Sigmoid colon (tissue), 7 donors: ENCODE measurements around the gene ZNF646. TPM values are rescaled to one million over a fixed set of nuclear protein-coding genes. Genes with fewer than 3 reads are reported as not detected.

Experiments
- DNase-seq: peaks from one replicate; pipeline ENCODE4 v3.0.0-alpha.2; 2019
- H3K27ac ChIP-seq, 4 donors: fragments of 200-600 bp; sonication (generic); one replicate each; pipeline ENCODE4 v1.5.1; 2016 to 2019; ENCODE audit warnings: mild to moderate bottlenecking in 1 of 4
- H3K27me3 ChIP-seq, 3 donors: fragments of 200-600 bp; sonication (generic); one replicate each; pipeline ENCODE4 v1.5.1; 2019; ENCODE audit warnings: mild to moderate bottlenecking in 1 of 3
- H3K36me3 ChIP-seq, 4 donors: fragments of 200-600 bp; sonication (generic); one replicate each; pipeline ENCODE4 v1.5.1; 2016 to 2019
- H3K4me1 ChIP-seq, 4 donors: fragments of 200-600 bp; sonication (generic); one replicate each; pipeline ENCODE4 v1.5.1; 2017 to 2019
- H3K4me3 ChIP-seq, 4 donors: fragments of 200-600 bp; sonication (generic); one replicate each; pipeline ENCODE4 v1.5.1; 2017 to 2019; ENCODE audit warnings: mild to moderate bottlenecking in 2 of 4, moderate library complexity in 1 of 4
- H3K9me3 ChIP-seq, 4 donors: fragments of 200-600 bp in 3 of 4; sonication (generic) in 3 of 4; one replicate each; pipeline versions ENCODE4 v1.5.1 to v1.6.1; 2013 to 2019
- EP300 ChIP-seq, 4 donors: sonication (generic); formaldehyde crosslinking; IDR thresholded peaks; one replicate each; pipeline ENCODE4 v1.6.1; 2017; ENCODE audit warnings: antibody characterized with exemption in 4 of 4
- POLR2A ChIP-seq, 2 donors: fragments of 450-650 bp; IDR thresholded peaks; one replicate each; pipeline ENCODE4 v1.6.1; 2016; ENCODE audit warnings: antibody characterized with exemption in 2 of 2, mild to moderate bottlenecking in 2 of 2, moderate library complexity in 2 of 2
- POLR2AphosphoS5 ChIP-seq, 4 donors: sonication (generic); formaldehyde crosslinking; IDR thresholded peaks; one replicate each; pipeline ENCODE4 v1.6.1; 2017; ENCODE audit warnings: antibody characterized with exemption in 4 of 4
- WGBS, 2 donors: extraction: QIAGEN DNeasy Blood & Tissue Kit; methylation state at CpG; one replicate each; pipeline ENCODE4 v1.1.7; 2013; 5-methylcytosine and 5-hydroxymethylcytosine counted together
- intact Hi-C: fragments of 100-400 bp; cut with DNase I; formaldehyde crosslinking; loops from one replicate; pipeline ENCODE4 v1.15.1; 2023
- polyA plus RNA-seq, 3 donors: library from polyadenylated mRNA; stranded (reverse); fragments of 200-250 nt; gene quantifications; one replicate each; pipeline ENCODE4 v1.2.3, GENCODE V29; 2013
- total RNA-seq, 4 donors: library from RNA; depleted of rRNA; stranded (reverse); fragments of >200 nt; gene quantifications; one replicate each; pipeline ENCODE4 v1.1.0, GENCODE V29; 2016
- TF ChIP-seq, protein P1 (sequence below), 4 experiments: fragments of 450-650 bp in 3 of 4; fragments of 200-600 bp in 1 of 4; IDR thresholded peaks; one replicate each; pipeline ENCODE4 v1.5.1; 2016 to 2019; ENCODE audit warnings: antibody characterized with exemption in 4 of 4, mild to moderate bottlenecking in 3 of 4, moderate library complexity in 2 of 4
- donor health status: healthy with polysubstance abuse.
- donor health status: Bipolar disorder and iron deficiency.
- donor health status: healthy.

ZNF646 gene
- total and polyA plus RNA-seq, 7 donors = 1.8 to 15.0 (median 8.3) TPM

- DNase-seq = peak; percentile 61
- Histone ChIP-seq H3K36me3 (peaks cover 11 to 16% (median 14%) of the 10 kb centered on the region in 4 donors), H3K4me1 (peaks cover 0 to 31% (median 27%) of the 10 kb centered on the region in 4 donors), H3K27ac (peak overlapping the region; percentile 93 to 97 (median 96)), H3K9me3 (no peaks in the 10 kb centered on the region), H3K4me3 (peak overlapping the region; percentile 91 to 99 (median 97)), H3K27me3 (no peaks in the 10 kb centered on the region)
- no peak for TF ChIP-seq POLR2A (IDR thresholded peaks at IDR 0.05)
- TF ChIP-seq POLR2AphosphoS5 (IDR thresholded peaks at IDR 0.05) = no peak
- TF ChIP-seq EP300 (IDR thresholded peaks at IDR 0.05) = no peak
- TF ChIP-seq, protein P1, sequence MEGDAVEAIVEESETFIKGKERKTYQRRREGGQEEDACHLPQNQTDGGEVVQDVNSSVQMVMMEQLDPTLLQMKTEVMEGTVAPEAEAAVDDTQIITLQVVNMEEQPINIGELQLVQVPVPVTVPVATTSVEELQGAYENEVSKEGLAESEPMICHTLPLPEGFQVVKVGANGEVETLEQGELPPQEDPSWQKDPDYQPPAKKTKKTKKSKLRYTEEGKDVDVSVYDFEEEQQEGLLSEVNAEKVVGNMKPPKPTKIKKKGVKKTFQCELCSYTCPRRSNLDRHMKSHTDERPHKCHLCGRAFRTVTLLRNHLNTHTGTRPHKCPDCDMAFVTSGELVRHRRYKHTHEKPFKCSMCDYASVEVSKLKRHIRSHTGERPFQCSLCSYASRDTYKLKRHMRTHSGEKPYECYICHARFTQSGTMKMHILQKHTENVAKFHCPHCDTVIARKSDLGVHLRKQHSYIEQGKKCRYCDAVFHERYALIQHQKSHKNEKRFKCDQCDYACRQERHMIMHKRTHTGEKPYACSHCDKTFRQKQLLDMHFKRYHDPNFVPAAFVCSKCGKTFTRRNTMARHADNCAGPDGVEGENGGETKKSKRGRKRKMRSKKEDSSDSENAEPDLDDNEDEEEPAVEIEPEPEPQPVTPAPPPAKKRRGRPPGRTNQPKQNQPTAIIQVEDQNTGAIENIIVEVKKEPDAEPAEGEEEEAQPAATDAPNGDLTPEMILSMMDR (IDR thresholded peaks at IDR 0.05) = no peak
- intact Hi-C loops = loop anchor here (2.0 kb wide), 1 partner anchor 70 kb away; no protein-coding TSS in a partner anchor
- WGBS, 2 donors = 1 to 4% methylated on average over 27 of the region's 27 CpGs
Observed at GRCh38 chr16:31072540-31073141, 1.6 kb upstream of the ZNF646 start.

DNA sequence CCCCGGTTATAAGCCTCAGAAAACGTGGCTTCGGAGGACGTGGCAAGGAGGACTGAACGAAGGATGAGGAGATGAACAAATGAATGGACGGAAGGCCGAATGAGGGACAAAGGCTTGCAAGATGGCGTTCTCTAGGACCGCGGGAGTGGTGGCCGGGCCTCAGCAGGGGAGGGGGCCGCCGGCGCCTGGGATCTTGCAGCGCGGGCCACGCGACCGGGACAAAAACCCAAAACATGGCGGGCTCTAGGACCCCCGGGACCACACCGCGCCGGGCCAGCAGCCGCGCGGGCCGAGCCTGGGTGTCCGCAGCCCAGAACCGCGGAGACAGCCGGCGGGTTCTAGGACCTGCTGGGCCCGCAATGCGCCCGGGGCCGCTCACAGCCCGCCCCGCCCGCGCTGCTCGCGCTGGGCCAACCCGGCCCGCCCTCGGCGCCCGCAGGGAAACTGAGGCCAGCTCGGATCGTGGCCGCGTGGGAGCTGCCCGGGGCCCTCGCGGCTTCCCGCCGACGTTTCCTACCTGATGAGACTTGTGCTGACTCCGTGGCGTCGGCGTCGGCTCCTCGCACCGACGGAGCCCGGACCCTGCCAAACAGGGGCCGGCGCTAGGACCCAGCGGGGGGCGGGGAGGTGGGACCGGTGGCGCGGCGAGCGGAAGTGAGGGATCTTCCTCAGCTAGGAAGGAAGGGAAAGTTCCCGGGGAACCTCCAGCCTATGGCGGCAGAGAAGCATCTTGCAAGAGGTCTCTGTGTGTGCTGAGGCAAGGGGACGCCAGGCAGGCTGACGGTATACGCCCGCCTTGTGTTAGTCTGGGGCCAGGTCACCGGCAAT is 866 bp upstream of the ZNF646 start:
- DNase-seq = peak; percentile 95
- H3K4me1 ChIP-seq = peaks cover 0 to 31% (median 27%) of the 10 kb centered on the region in 4 donors
- peak overlapping the region; percentile 93 to 97 (median 96) for H3K27ac ChIP-seq
- H3K36me3 ChIP-seq = peaks cover 16 to 24% (median 21%) of the 10 kb centered on the region in 4 donors
- intact Hi-C loops = loop anchor here (2.0 kb wide), 1 partner anchor 69 kb away; no protein-coding TSS in a partner anchor
- H3K9me3 ChIP-seq = no peaks in the 10 kb centered on the region
- WGBS, 2 donors = 1% methylated on average over 83 of the region's 83 CpGs
- no peaks in the 10 kb centered on the region for H3K27me3 ChIP-seq
- peak overlapping the region; percentile 91 to 99 (median 97) for H3K4me3 ChIP-seq
- peak; percentile 10 to 34 (median 24) for TF ChIP-seq POLR2AphosphoS5 (IDR thresholded peaks at IDR 0.05)
- TF ChIP-seq EP300 (IDR thresholded peaks at IDR 0.05) = peak in 1 of 4 donors; percentile 48
- peak in 1 of 2 donors; percentile 27 for TF ChIP-seq POLR2A (IDR thresholded peaks at IDR 0.05)
- TF ChIP-seq, protein P1 (IDR thresholded peaks at IDR 0.05) = peak in 1 of 4 experiments; percentile 10

GRCh38 chr16:31074814-31075183 is 577 bp downstream of the ZNF646 start:
- no peaks in the 10 kb centered on the region for H3K27me3 ChIP-seq
- H3K9me3 ChIP-seq = no peaks in the 10 kb centered on the region
- WGBS, 2 donors = 0 to 2% methylated on average over 7 of the region's 7 CpGs
- no peak for DNase-seq
- peak overlapping the region; percentile 91 to 99 (median 97) for H3K4me3 ChIP-seq
- intact Hi-C loops = loop anchor here (1.0 to 2.0 kb wide), 2 partner anchors 41 to 78 kb away; partner anchors contain the start of gene STX4
- peaks cover 0 to 31% (median 27%) of the 10 kb centered on the region in 4 donors for H3K4me1 ChIP-seq
- H3K27ac ChIP-seq = peak overlapping the region; percentile 93 to 97 (median 96)
- H3K36me3 ChIP-seq = peaks cover 30 to 38% (median 35%) of the 10 kb centered on the region in 4 donors
- TF ChIP-seq POLR2A (IDR thresholded peaks at IDR 0.05) = no peak
- no peak for TF ChIP-seq POLR2AphosphoS5 (IDR thresholded peaks at IDR 0.05)
- TF ChIP-seq, protein P1 (IDR thresholded peaks at IDR 0.05) = no peak
- no peak for TF ChIP-seq EP300 (IDR thresholded peaks at IDR 0.05)

GRCh38 chr16:31076319-31076718 is 2.1 kb downstream of the ZNF646 start:
- Histone ChIP-seq H3K36me3 (peaks cover 42 to 53% (median 50%) of the 10 kb centered on the region in 4 donors), H3K27ac (no peak overlapping the region), H3K27me3 (no peaks in the 10 kb centered on the region), H3K4me3 (no peak overlapping the region), H3K4me1 (peaks cover 0 to 31% (median 27%) of the 10 kb centered on the region in 4 donors), H3K9me3 (no peaks in the 10 kb centered on the region)
- WGBS, 2 donors = 79 to 85% methylated on average over 16 of the region's 16 CpGs
- TF ChIP-seq POLR2AphosphoS5 (IDR thresholded peaks at IDR 0.05) (no peak), POLR2A (IDR thresholded peaks at IDR 0.05) (no peak), EP300 (IDR thresholded peaks at IDR 0.05) (no peak)
- TF ChIP-seq, protein P1 (IDR thresholded peaks at IDR 0.05) = no peak
- intact Hi-C loops = no loop called here
- DNase-seq = peak; percentile 58
